ENCODE data around the gene CNIH2. TPM values are rescaled to one million over a fixed set of nuclear protein-coding genes. Genes with fewer than 3 reads are reported as not detected.

CNIH2 gene
- total RNA-seq, 4 donors from 2014 or later: not detected

GRCh38 chr11:66292543-66293332, 14.8 kb downstream of the CNIH2 start:
- Histone ChIP-seq H3K36me3 (no peaks in the 10 kb centered on the region), H3K4me1 (peaks cover 0 to 30% (median 18%) of the 10 kb centered on the region in 4 donors), H3K9me3 (no peaks in the 10 kb centered on the region), H3K4me3 (no peak overlapping the region), H3K27ac (no peak overlapping the region), H3K27me3 (peaks cover 0 to 37% of the 10 kb centered on the region in 2 donors)
- WGBS, 2 donors: 61 to 66% methylated on average over 14 to 16 of the region's 17 CpGs
- TF ChIP-seq EP300 (IDR thresholded peaks at IDR 0.05) (no peak), CTCF (IDR thresholded peaks at IDR 0.05) (no peak)
- no peak for DNase-seq (ENCODE audit: low spot score in 2 of 2)

- Histone ChIP-seq H3K27me3 (peaks cover 0 to 37% of the 10 kb centered on the region in 2 donors), H3K36me3 (no peaks in the 10 kb centered on the region), H3K9me3 (no peaks in the 10 kb centered on the region), H3K4me3 (no peak overlapping the region), H3K4me1 (peaks cover 0 to 24% (median 12%) of the 10 kb centered on the region in 4 donors), H3K27ac (no peak overlapping the region)
- WGBS, 2 donors: 70 to 77% methylated on average over 4 of the region's 4 CpGs
- no peak for DNase-seq (ENCODE audit: low spot score in 2 of 2)
- TF ChIP-seq POLR2A (IDR thresholded peaks at IDR 0.05) (no peak), CTCF (IDR thresholded peaks at IDR 0.05) (no peak), EP300 (IDR thresholded peaks at IDR 0.05) (no peak)
Observed at GRCh38 chr11:66293352-66293751, 15.4 kb downstream of the CNIH2 start.

GRCh38 chr11:66293777-66294625, 16.0 kb downstream of the CNIH2 start:
- Histone ChIP-seq H3K36me3 (no peaks in the 10 kb centered on the region), H3K9me3 (no peaks in the 10 kb centered on the region), H3K4me1 (peaks cover 0 to 24% (median 12%) of the 10 kb centered on the region in 4 donors), H3K4me3 (no peak overlapping the region), H3K27ac (no peak overlapping the region), H3K27me3 (peaks cover 0 to 37% of the 10 kb centered on the region in 2 donors)
- 80 to 83% methylated on average over 20 to 23 of the region's 30 CpGs for WGBS, 2 donors
- TF ChIP-seq EP300 (IDR thresholded peaks at IDR 0.05): no peak
- no peak for TF ChIP-seq CTCF (IDR thresholded peaks at IDR 0.05)
- TF ChIP-seq POLR2A (IDR thresholded peaks at IDR 0.05): no peak
- DNase-seq (ENCODE audit: low spot score in 2 of 2): no peak

- Histone ChIP-seq H3K9me3 (no peaks in the 10 kb centered on the region), H3K27me3 (peaks cover 0 to 37% of the 10 kb centered on the region in 2 donors), H3K36me3 (no peaks in the 10 kb centered on the region), H3K4me3 (no peak overlapping the region), H3K27ac (no peak overlapping the region), H3K4me1 (peaks cover 0 to 18% (median 6%) of the 10 kb centered on the region in 4 donors)
- 82 to 91% methylated on average over 87 to 101 of the region's 123 CpGs for WGBS, 2 donors
- no peak for DNase-seq (ENCODE audit: low spot score in 2 of 2)
- TF ChIP-seq POLR2A (IDR thresholded peaks at IDR 0.05) (no peak), EP300 (IDR thresholded peaks at IDR 0.05) (no peak), CTCF (IDR thresholded peaks at IDR 0.05) (no peak)
Observed at GRCh38 chr11:66294626-66295620, 16.9 kb downstream of the CNIH2 start.
